HEK293T (cell line): ENCODE data around the gene TPSG1.

Experiments
- ARNT ChIP-seq: fragments of 450-650 bp; IDR thresholded peaks from 2 replicates; pipeline ENCODE4 v1.6.1; 2017; ENCODE audit warnings: mild to moderate bottlenecking
- BHLHE40 ChIP-seq: fragments of 450-650 bp; IDR thresholded peaks from 2 replicates; pipeline ENCODE4 v1.6.1; 2016; ENCODE audit warnings: mild to moderate bottlenecking, moderate library complexity, borderline replicate concordance
- ELF4 ChIP-seq: fragments of 450-650 bp; IDR thresholded peaks from 2 replicates; pipeline ENCODE4 v1.6.1; 2017; ENCODE audit warnings: antibody characterized with exemption
- FOXA1 ChIP-seq: fragments of 450-650 bp; IDR thresholded peaks from 2 replicates; pipeline ENCODE4 v1.6.1; 2016; ENCODE audit warnings: mild to moderate bottlenecking
- FOXK2 ChIP-seq: fragments of 450-650 bp; IDR thresholded peaks from 2 replicates; pipeline ENCODE4 v1.6.1; 2016; ENCODE audit warnings: mild to moderate bottlenecking
- FOXM1 ChIP-seq: fragments of 450-650 bp; IDR thresholded peaks from 2 replicates; pipeline ENCODE4 v1.6.1; 2017; ENCODE audit warnings: mild to moderate bottlenecking, borderline replicate concordance
- HDGF ChIP-seq: fragments of 450-650 bp; IDR thresholded peaks from 2 replicates; pipeline ENCODE4 v1.6.1; 2017; ENCODE audit warnings: antibody characterized with exemption, borderline replicate concordance
- LEF1 ChIP-seq: fragments of 450-650 bp; IDR thresholded peaks from 2 replicates; pipeline ENCODE4 v1.6.1; 2017; ENCODE audit warnings: mild to moderate bottlenecking, borderline replicate concordance
- NFRKB ChIP-seq: fragments of 450-650 bp; IDR thresholded peaks from 2 replicates; pipeline ENCODE4 v1.6.1; 2016; ENCODE audit warnings: mild to moderate bottlenecking, moderate library complexity
- SP1 ChIP-seq: fragments of 450-650 bp; IDR thresholded peaks from 2 replicates; pipeline ENCODE4 v1.6.1; 2017
- SUZ12 ChIP-seq: fragments of 450-650 bp; IDR thresholded peaks from 2 replicates; pipeline ENCODE4 v1.6.1; 2016; ENCODE audit warnings: mild to moderate bottlenecking
- TARDBP ChIP-seq: fragments of 450-650 bp; IDR thresholded peaks from 2 replicates; pipeline ENCODE4 v1.6.1; 2016
- ZNF384 ChIP-seq: fragments of 450-650 bp; IDR thresholded peaks from 2 replicates; pipeline ENCODE4 v1.6.1; 2016

DNA sequence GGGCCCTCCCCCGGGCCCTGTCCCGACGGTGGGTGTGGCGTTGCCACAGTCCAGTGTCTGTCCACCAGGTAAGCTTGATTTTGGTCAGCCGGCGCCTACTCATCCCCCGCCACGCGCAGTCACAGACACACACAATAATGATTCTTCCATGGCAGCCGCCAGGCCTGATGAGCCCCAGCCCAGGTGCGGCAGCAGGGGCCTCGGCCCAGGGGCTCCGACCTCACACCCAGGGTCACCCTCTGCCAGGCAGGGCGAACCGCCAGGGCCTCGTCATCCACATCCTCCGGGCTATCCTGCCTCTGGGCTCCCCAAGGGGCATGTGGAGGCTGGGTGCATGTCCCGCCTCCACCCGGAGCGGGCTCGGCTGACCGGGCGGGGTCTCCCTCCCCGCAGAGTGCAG, 7.5 kb downstream of the TPSG1 start:
- TF ChIP-seq SP1 (no peak), SUZ12 (no peak), BHLHE40 (no peak), HDGF (no peak), FOXA1 (no peak), ZNF384 (no peak), NFRKB (no peak), FOXK2 (no peak), FOXM1 (no peak), TARDBP (no peak), ARNT (no peak), ELF4 (no peak), LEF1 (no peak)
